Spinal cord (tissue), 10 donors: ENCODE data around the gene RAB10. TPM values are rescaled to one million over a fixed set of nuclear protein-coding genes. Genes with fewer than 3 reads are reported as not detected.
"Not testable (repeated sequence)": the region's sequence is repeated elsewhere in the genome, so short reads cannot be mapped to it uniquely, and the experiment has no call there.

Source experiments
- DNase-seq, 6 donors: peaks; one replicate each; pipeline versions ENCODE4 v3.0.0 to v3.0.0-alpha.2; 2013 to 2015; ENCODE audit warnings: low spot score in 6 of 6, low read depth in 4 of 6
- H3K27ac ChIP-seq: one replicate; pipeline ENCODE4 v1.5.1; 2013; ENCODE audit warnings: low read depth, low read length, control low read depth
- H3K27me3 ChIP-seq: one replicate; pipeline ENCODE4 v1.6.1; 2013; ENCODE audit warnings: low read length; ENCODE audit not compliant: control insufficient read depth, insufficient read depth
- H3K36me3 ChIP-seq: one replicate; pipeline ENCODE4 v1.6.1; 2013; ENCODE audit warnings: low read length; ENCODE audit not compliant: control insufficient read depth, insufficient read depth
- H3K4me1 ChIP-seq: one replicate; pipeline ENCODE4 v1.6.1; 2013; ENCODE audit warnings: low read length; ENCODE audit not compliant: control insufficient read depth, insufficient read depth
- H3K4me3 ChIP-seq: one replicate; pipeline ENCODE4 v1.5.1; 2013; ENCODE audit warnings: low read depth, low read length, control low read depth
- H3K9me3 ChIP-seq: one replicate; pipeline ENCODE4 v1.6.1; 2013; ENCODE audit warnings: low read length; ENCODE audit not compliant: control insufficient read depth, insufficient read depth
- WGBS: methylation state at CpG from one replicate; pipeline ENCODE4 v1.1.5; 2013; ENCODE audit warnings: missing lambda C conversion rate; ENCODE audit not compliant: insufficient coverage; 5-methylcytosine and 5-hydroxymethylcytosine counted together
- polyA plus RNA-seq, 2 donors: library from polyadenylated mRNA; unstranded; fragments of 120-200 nt; gene quantifications; one replicate each; pipeline ENCODE4 v1.2.1, GENCODE V29; 2013; ENCODE audit not compliant: insufficient read length in 2 of 2
- total RNA-seq, 2 donors: library from RNA; depleted of rRNA in 1 of 2; stranded (reverse); fragments of 120-200 nt in 1 of 2; fragments of >200 nt in 1 of 2; gene quantifications; one replicate each; pipeline versions ENCODE4 v1.2.3 to v1.2.4, GENCODE V29; 2013 to 2014
- donor health status: healthy.

The RAB10 gene
- total and polyA plus RNA-seq, 4 donors = 80.8 to 194 (median 133) TPM

DNA sequence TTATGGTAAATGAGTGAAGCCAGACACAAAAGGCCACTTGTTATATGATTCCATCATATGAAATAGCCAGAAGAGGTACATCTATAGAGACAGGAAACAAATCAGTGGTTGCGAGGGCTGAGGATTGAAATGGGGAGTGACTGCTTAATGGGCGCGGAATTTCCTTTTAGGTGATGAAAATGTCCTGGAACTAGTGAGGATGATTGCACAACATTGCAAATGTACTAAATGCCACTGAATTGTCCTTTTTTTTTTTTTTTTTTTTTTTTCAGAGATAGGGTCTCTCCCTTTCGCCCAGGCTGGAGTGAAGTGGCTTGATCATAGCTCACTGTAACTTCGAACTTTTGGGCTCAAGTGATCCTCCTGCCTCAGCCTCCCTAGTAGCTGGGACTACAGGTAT lies 123.7 kb downstream of the RAB10 start:
- WGBS = no CpG with 5 or more reads among the region's 5 CpGs
- Histone ChIP-seq H3K27ac (no peak overlapping the region), H3K9me3 (no peaks in the 10 kb centered on the region)

DNA sequence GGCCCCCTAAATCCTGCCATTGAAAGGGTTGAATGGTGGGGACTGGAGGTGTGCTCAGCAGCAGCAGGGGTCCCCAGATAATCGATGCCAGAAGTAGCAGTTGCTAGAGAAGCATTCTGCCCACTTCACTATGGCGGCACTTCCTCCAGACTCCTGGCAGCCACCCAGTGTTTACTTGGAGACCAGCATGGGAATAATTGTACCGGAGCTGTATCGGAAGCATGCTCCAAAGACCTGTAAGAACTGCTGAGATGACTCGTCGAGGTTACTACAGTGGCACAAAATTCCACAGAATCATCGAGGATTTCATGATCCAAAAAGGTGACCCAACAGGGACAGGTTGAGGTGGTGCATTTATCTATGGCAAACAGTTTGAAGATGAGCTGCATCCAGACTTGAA lies 128.0 kb downstream of the RAB10 start:
- Histone ChIP-seq H3K36me3 (no peaks in the 10 kb centered on the region), H3K4me1 (no peaks in the 10 kb centered on the region), H3K27me3 (no peaks in the 10 kb centered on the region), H3K27ac (no peak overlapping the region), H3K9me3 (no peaks in the 10 kb centered on the region), H3K4me3 (no peak overlapping the region)
- no peak for DNase-seq
- 80% methylated on average over 7 of the region's 7 CpGs for WGBS

More for the DNA sequence above, 123.7 kb downstream of the RAB10 start:
- no peaks in the 10 kb centered on the region for H3K27me3 ChIP-seq
- no peaks in the 10 kb centered on the region for H3K4me1 ChIP-seq
- H3K4me3 ChIP-seq = no peak overlapping the region
- H3K36me3 ChIP-seq = no peaks in the 10 kb centered on the region
- DNase-seq = no peak

GRCh38 chr2:26162963-26163362 lies 129.1 kb downstream of the RAB10 start:
- 96% methylated on average over 7 of the region's 10 CpGs for WGBS
- Histone ChIP-seq H3K36me3 (no peaks in the 10 kb centered on the region), H3K27me3 (no peaks in the 10 kb centered on the region), H3K4me3 (no peak overlapping the region), H3K4me1 (no peaks in the 10 kb centered on the region), H3K27ac (no peak overlapping the region), H3K9me3 (no peaks in the 10 kb centered on the region)
- DNase-seq = no peak

DNA sequence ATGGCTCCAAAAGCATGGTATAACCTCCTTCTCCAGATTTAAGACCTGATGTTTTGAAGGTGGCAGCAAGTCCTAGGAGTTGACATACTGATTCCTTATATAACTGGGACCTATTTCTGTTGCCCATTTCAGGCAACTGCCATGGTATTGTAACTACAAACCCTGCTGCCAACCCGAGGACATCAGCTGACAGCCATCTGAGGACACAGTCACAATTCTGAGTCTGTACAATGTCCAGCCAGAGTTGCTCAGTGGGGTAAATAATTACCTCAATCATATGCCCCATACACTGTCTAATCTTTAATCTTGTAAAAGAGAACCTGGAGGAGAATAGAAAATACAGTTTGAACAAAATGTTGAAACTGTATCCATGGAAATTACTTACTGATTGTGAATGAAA lies 130.3 kb downstream of the RAB10 start:
- WGBS = 33% methylated on average over 1 of the region's 1 CpG
- H3K9me3 ChIP-seq = no peaks in the 10 kb centered on the region
- H3K27ac ChIP-seq = no peak overlapping the region
- no peak for DNase-seq
- H3K4me1 ChIP-seq = no peaks in the 10 kb centered on the region
- no peaks in the 10 kb centered on the region for H3K27me3 ChIP-seq
- no peaks in the 10 kb centered on the region for H3K36me3 ChIP-seq
- no peak overlapping the region for H3K4me3 ChIP-seq

- Histone ChIP-seq H3K36me3 (no peaks in the 10 kb centered on the region), H3K9me3 (no peaks in the 10 kb centered on the region), H3K4me1 (no peaks in the 10 kb centered on the region), H3K4me3 (no peak overlapping the region), H3K27ac (no peak overlapping the region), H3K27me3 (no peaks in the 10 kb centered on the region)
- no peak for DNase-seq
- WGBS = 76% methylated on average over 4 of the region's 8 CpGs
Observed at GRCh38 chr2:26164641-26165211, 130.8 kb downstream of the RAB10 start.

GRCh38 chr2:26165403-26165802 lies 131.5 kb downstream of the RAB10 start:
- no peak for DNase-seq
- H3K27ac ChIP-seq = no peak overlapping the region
- no peaks in the 10 kb centered on the region for H3K9me3 ChIP-seq
- H3K4me1 ChIP-seq = no peaks in the 10 kb centered on the region
- no peaks in the 10 kb centered on the region for H3K36me3 ChIP-seq
- H3K27me3 ChIP-seq = no peaks in the 10 kb centered on the region
- H3K4me3 ChIP-seq = no peak overlapping the region
- 100% methylated on average over 2 of the region's 4 CpGs for WGBS

GRCh38 chr2:26166541-26166940 lies 132.7 kb downstream of the RAB10 start:
- H3K27me3 ChIP-seq, H3K27ac ChIP-seq, H3K9me3 ChIP-seq, H3K4me3 ChIP-seq, H3K4me1 ChIP-seq, H3K36me3 ChIP-seq, DNase-seq: not testable (repeated sequence)
- WGBS = no CpG with 5 or more reads among the region's 6 CpGs

DNA sequence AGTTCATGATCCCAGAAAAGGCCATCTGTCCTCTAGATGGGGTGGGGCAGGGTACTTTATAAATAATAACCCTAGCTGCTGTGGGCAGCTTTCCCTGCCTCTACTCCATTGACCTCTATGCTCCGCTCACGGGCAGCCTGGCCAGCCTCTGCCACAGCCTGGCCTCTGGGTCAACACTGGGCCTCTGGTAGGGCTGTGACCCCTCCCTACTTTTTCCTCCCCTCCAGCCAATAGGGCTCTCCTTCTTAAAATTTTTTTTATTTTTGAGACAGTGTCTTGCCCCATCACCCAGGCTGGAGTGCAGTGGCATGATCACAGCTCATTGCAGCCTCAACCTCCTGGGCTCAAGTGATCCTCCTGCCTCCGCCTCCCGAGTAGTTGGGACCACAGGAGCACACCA lies 134.9 kb downstream of the RAB10 start:
- Histone ChIP-seq H3K36me3 (no peaks in the 10 kb centered on the region), H3K27me3 (peaks cover 5% of the 10 kb centered on the region), H3K4me1 (peaks cover 7% of the 10 kb centered on the region), H3K4me3 (no peak overlapping the region), H3K9me3 (no peaks in the 10 kb centered on the region), H3K27ac (no peak overlapping the region)
- DNase-seq = no peak
- 96% methylated on average over 4 of the region's 4 CpGs for WGBS

- Histone ChIP-seq H3K27me3 (peaks cover 6% of the 10 kb centered on the region), H3K27ac (no peak overlapping the region), H3K4me1 (peaks cover 11% of the 10 kb centered on the region), H3K9me3 (no peaks in the 10 kb centered on the region), H3K4me3 (no peak overlapping the region), H3K36me3 (no peaks in the 10 kb centered on the region)
- WGBS = 87% methylated on average over 5 of the region's 5 CpGs
- DNase-seq = no peak
Observed at GRCh38 chr2:26169226-26169625, 135.3 kb downstream of the RAB10 start.

- H3K4me1 ChIP-seq = peaks cover 17% of the 10 kb centered on the region
- no peak for DNase-seq
- peaks cover 6% of the 10 kb centered on the region for H3K27me3 ChIP-seq
- no peak overlapping the region for H3K27ac ChIP-seq
- 80% methylated on average over 12 of the region's 14 CpGs for WGBS
- H3K36me3 ChIP-seq = no peaks in the 10 kb centered on the region
- H3K4me3 ChIP-seq = no peak overlapping the region
- no peaks in the 10 kb centered on the region for H3K9me3 ChIP-seq
Observed at GRCh38 chr2:26169681-26170414, 136.0 kb downstream of the RAB10 start.
